ENCODE measurements around the gene ADAMTS12.

- TF ChIP-seq CTCF (IDR thresholded peaks at IDR 0.05; ENCODE audit: poor library complexity, severe bottlenecking) (no peak), EZH2 (IDR thresholded peaks at IDR 0.05; ENCODE audit: borderline replicate concordance, insufficient read depth, low read length, poor library complexity, severe bottlenecking) (no peak), POLR2AphosphoS5 (IDR thresholded peaks at IDR 0.05) (no peak), RAD21 (conservative IDR thresholded peaks at IDR 0.05) (no peak), SMC3 (conservative IDR thresholded peaks at IDR 0.05; ENCODE audit: poor library complexity) (no peak), REST (IDR thresholded peaks at IDR 0.05; ENCODE audit: borderline replicate concordance) (no peak), MXI1 (conservative IDR thresholded peaks at IDR 0.05; ENCODE audit: poor library complexity, severe bottlenecking) (no peak), EP300 (conservative IDR thresholded peaks at IDR 0.05; ENCODE audit: poor library complexity, severe bottlenecking) (no peak)
Observed at GRCh38 chr5:33831041-33831440, 60.7 kb downstream of the ADAMTS12 start.

All from neural cell (in vitro differentiated cells).